GM12801 (cell line): Measurements from ENCODE around the gene DTHD1.

ENCODE experiments used
- CTCF ChIP-seq: IDR thresholded peaks from one replicate; pipeline ENCODE4 v1.5.1; 2011; ENCODE audit warnings: control low read depth; ENCODE audit not compliant: insufficient read length; ENCODE audit errors: extremely low read depth

The DTHD1 gene

DNA sequence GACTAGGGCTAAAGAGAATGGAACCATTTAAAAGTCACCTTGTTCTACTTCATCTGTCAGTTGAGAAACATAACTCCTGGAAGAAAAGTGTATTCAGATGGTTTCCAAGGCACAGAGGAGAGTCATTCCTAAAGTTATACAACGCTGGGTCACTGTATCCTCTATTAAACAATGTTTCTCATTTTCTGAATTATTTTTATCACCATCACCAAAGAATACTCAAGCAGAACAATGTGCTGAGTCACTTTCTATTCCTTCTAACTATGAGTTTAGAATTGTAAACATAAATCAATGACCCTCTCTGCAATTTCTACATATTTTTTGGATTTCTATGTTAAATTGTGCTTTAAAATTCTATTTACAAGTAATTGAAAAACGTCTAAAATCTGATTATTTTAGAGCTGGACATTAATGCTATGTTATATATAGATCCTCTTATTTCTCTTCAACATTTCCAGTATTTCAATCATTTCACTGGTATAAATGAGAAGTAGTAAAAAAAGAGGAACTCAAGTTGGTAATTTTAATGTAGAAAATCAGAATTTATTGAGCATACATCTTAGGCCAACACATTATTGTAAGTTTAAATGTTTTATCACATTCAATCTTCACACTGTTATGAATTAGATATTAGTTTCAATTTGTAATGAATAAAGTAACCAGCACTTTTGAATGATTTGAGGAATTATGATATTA is 7.5 kb downstream of the DTHD1 start:
- TF ChIP-seq CTCF = no peak

DNA sequence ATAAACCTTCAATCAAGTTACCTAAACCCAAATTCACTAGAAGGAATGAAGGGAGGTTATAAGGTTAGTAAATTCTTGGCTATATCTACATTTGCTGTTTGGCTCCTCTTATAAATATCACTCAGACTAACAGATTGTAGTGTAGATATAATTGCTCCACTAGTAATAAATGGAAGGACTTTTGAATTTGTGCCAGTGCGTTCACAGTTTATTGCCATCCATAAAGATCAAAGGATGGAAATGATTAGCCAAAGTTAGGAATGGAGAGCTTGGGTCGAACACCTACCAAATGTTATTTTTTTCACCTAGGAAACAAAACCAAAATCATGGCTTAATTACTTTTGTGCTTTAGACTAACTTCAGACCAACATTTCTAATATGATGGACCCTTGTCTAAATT is 9.2 kb downstream of the DTHD1 start:
- TF ChIP-seq CTCF = no peak

- no peak for TF ChIP-seq CTCF
These were observed 11.3 kb downstream of the DTHD1 start for GRCh38 chr4:36292556-36293188.

GRCh38 chr4:36301127-36301526 is 19.7 kb downstream of the DTHD1 start:
- no peak for TF ChIP-seq CTCF

GRCh38 chr4:36303426-36304137 is 22.2 kb downstream of the DTHD1 start:
- TF ChIP-seq CTCF = no peak

GRCh38 chr4:36304138-36304681 is 22.8 kb downstream of the DTHD1 start:
- no peak for TF ChIP-seq CTCF

GRCh38 chr4:36308150-36308549 is 26.7 kb downstream of the DTHD1 start:
- TF ChIP-seq CTCF = no peak
